Measurements from ENCODE around the gene CGB5.

CGB5 gene

GRCh38 chr19:49085020-49085867 lies 41.6 kb downstream of the CGB5 start, which contains the start of gene SNRNP70:
TSS of gene SNRNP70 (plus strand) at chr19:49085451. CDS start at chr19:49086415, 964 bp downstream.
- in situ Hi-C loops (cut with MboI; ENCODE audit: low sequenced_read_pairs) = no loop called here

- in situ Hi-C loops (cut with MboI; ENCODE audit: low sequenced_read_pairs) = no loop called here
Observed at GRCh38 chr19:49085868-49086232, 42.2 kb downstream of the CGB5 start.

DNA sequence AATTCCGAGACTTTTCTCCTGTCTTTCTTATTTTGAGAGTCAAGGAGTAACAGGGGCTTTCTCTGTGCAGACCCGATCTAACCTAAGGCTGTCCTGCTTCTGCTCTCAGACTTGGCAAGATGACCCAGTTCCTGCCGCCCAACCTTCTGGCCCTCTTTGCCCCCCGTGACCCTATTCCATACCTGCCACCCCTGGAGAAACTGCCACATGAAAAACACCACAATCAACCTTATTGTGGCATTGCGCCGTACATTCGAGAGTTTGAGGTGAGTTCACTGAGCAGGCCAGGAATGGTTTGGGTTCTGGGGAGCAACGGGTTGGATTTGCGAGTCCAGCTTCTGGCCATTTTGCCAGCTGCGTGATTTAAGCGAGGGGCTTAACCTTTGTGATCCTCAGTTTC lies 42.6 kb downstream of the CGB5 start:
- in situ Hi-C loops (cut with MboI; ENCODE audit: low sequenced_read_pairs) = no loop called here

DNA sequence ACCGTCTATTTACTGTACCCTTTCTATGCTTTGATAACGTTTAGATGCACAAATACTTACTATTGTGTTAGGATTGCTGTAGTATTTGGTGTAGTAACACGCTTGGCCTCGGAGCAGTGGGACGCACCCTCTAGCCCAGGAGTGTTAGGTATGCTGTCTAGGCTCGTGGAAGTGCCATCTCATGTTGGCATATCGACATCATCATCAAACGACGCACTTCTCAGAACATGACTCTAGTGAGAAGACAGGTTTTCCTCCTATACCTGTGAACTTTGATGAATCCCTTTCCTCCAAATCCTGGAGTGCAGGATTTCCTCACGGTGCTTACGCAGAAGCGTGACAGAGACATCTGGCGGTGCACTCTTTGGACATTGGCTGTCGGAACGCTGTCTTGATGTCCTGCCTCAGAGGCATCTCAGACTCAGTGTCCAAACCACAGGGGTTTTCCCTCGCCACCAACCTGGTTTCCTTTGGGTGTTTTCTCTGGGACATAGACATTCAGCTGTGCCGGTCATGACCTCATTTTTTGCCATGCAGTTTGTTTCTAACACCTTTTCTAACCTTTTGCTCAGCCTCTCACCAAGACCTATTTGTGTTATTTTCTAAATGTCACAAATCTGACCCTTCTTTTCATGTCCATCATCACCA lies 47.9 kb downstream of the CGB5 start:
- in situ Hi-C loops (cut with MboI; ENCODE audit: low sequenced_read_pairs) = loop anchor here (10.0 kb wide), 1 partner anchor 113 kb away; no protein-coding TSS in a partner anchor

DNA sequence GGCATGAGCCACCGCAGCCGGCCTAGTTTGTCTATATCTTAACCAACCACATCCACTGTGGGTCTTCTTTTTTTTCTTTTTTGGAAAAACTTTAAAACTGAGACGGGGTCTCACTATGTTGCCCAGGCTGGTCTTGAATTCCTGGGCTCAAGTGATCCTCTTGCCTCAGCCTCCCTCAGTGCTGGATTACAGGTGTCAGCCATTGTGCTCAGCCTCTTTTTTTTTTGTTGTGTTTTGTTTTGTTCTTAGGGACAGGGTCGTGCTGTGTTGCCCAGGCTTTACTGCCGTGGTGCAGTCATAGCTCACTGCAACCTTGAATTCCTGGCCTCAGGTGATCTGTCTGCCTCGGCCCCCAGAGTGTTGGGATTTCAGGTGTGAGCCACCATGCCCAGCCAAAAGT lies 49.0 kb downstream of the CGB5 start:
- in situ Hi-C loops (cut with MboI; ENCODE audit: low sequenced_read_pairs) = loop anchor here (10.0 kb wide), 1 partner anchor 112 kb away; no protein-coding TSS in a partner anchor
